ENCODE results near the gene MBOAT2. TPM values are rescaled to one million over a fixed set of nuclear protein-coding genes. Genes with fewer than 3 reads are reported as not detected.
A peak's percentile ranks its signal among the peaks of the same experiment; 100 is the strongest.

Gene MBOAT2
- polyA plus RNA-seq, 1 experiment, result 18.1 TPM

GRCh38 chr2:9006368-9006767 is 2.9 kb upstream of the MBOAT2 start:
- no peaks in the 10 kb centered on the region for H3K27me3 ChIP-seq (ENCODE audit: control insufficient read depth, insufficient read depth, low read length)
- DNase-seq (ENCODE audit: low read depth), result no peak
- CTCF ChIA-PET, result interaction anchor here (1.0 to 1.7 kb wide), 2 partner anchors 133 kb away, joined by 3 to 4 read pairs; no protein-coding TSS in a partner anchor
- H3K36me3 ChIP-seq (ENCODE audit: control insufficient read depth, insufficient read depth, low read length), result no peaks in the 10 kb centered on the region
- H3K4me3 ChIP-seq (ENCODE audit: low read depth, low read length), result no peak overlapping the region
- POLR2A ChIA-PET, result no interaction called here
- TF ChIP-seq, protein P1, sequence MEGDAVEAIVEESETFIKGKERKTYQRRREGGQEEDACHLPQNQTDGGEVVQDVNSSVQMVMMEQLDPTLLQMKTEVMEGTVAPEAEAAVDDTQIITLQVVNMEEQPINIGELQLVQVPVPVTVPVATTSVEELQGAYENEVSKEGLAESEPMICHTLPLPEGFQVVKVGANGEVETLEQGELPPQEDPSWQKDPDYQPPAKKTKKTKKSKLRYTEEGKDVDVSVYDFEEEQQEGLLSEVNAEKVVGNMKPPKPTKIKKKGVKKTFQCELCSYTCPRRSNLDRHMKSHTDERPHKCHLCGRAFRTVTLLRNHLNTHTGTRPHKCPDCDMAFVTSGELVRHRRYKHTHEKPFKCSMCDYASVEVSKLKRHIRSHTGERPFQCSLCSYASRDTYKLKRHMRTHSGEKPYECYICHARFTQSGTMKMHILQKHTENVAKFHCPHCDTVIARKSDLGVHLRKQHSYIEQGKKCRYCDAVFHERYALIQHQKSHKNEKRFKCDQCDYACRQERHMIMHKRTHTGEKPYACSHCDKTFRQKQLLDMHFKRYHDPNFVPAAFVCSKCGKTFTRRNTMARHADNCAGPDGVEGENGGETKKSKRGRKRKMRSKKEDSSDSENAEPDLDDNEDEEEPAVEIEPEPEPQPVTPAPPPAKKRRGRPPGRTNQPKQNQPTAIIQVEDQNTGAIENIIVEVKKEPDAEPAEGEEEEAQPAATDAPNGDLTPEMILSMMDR (IDR thresholded peaks at IDR 0.05; ENCODE audit: insufficient read depth, low read depth, low read length), result no peak

DNA sequence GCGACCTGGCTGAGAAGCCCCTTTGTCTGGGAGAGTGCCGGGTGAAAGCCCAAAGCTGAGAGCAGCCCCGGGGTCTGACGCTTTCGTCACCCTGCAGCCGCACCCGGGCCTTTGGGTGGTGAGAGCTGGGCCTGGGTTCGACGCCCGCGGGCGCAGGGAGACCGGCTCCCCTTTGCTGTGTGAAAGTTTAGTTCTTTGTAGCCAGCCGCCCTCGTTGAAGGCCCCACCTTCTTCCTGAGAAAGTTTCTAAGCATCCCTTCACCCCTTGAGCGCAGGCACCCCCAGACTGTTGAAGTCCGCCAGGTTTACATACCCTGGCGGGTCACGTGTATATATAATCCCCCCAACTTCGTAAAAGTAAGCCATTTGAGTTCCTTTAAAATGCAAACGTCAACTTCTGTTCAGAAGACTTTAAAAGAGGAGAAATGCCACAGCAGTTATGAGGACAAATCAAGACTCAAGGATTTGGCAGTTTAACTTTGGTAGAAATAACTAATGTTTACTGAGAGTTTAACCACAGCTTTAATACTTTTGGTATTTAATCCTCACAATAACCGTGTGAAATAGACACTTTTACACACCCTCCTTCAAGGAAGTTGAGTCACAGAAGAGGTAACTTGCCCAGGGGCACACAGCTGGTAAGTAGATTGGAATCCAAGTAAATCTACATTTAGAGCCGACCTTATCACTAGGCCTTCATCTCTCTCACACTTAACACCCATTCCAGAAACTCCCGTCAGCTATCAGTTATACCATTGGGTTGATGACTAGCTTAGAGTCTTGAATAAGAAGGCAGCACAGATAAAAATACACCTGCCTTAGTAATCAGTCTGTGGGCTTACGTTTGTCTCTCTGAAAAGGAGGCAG is 1.1 kb upstream of the MBOAT2 start:
- Histone ChIP-seq H3K36me3 (ENCODE audit: control insufficient read depth, insufficient read depth, low read length) (no peaks in the 10 kb centered on the region), H3K4me3 (ENCODE audit: low read depth, low read length) (peak overlapping the region; percentile 82), H3K27me3 (ENCODE audit: control insufficient read depth, insufficient read depth, low read length) (no peaks in the 10 kb centered on the region)
- DNase-seq (ENCODE audit: low read depth), result no peak
- ChIA-PET CTCF (interaction anchor here (1.7 kb wide), 1 partner anchor 12 kb away, joined by 4 read pairs; no protein-coding TSS in a partner anchor), POLR2A (no interaction called here)
- TF ChIP-seq, protein P1 (IDR thresholded peaks at IDR 0.05; ENCODE audit: insufficient read depth, low read depth, low read length), result no peak

DNA sequence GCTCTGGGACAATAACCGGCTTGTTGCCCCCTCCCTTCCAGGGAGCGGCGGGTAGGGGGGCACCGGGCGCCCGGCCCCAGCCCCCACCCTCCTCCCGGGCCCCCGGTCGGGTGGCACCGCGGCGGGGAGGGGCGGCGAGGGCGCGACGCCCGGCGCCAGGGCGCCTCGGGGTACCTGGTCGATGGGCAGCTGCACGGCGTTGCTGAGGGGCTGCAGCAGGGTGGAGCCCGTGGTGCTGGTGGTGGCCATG is 193 bp downstream of the MBOAT2 start:
- H3K27me3 ChIP-seq (ENCODE audit: control insufficient read depth, insufficient read depth, low read length), result no peaks in the 10 kb centered on the region
- TF ChIP-seq, protein P1 (IDR thresholded peaks at IDR 0.05; ENCODE audit: insufficient read depth, low read depth, low read length), result no peak
- no peaks in the 10 kb centered on the region for H3K36me3 ChIP-seq (ENCODE audit: control insufficient read depth, insufficient read depth, low read length)
- CTCF ChIA-PET, result interaction anchor here (0.6 kb wide), 1 partner anchor 16 kb away, joined by 4 read pairs; no protein-coding TSS in a partner anchor
- no peak for DNase-seq (ENCODE audit: low read depth)
- H3K4me3 ChIP-seq (ENCODE audit: low read depth, low read length), result peak overlapping the region; percentile 82
- POLR2A ChIA-PET, result no interaction called here

GRCh38 chr2:9002637-9003365 is 683 bp downstream of the MBOAT2 start:
- DNase-seq (ENCODE audit: low read depth), result no peak
- H3K27me3 ChIP-seq (ENCODE audit: control insufficient read depth, insufficient read depth, low read length), result no peaks in the 10 kb centered on the region
- H3K4me3 ChIP-seq (ENCODE audit: low read depth, low read length), result peak overlapping the region; percentile 82
- CTCF ChIA-PET, result no interaction called here
- TF ChIP-seq, protein P1 (IDR thresholded peaks at IDR 0.05; ENCODE audit: insufficient read depth, low read depth, low read length), result no peak
- POLR2A ChIA-PET, result interaction anchor here (0.6 kb wide), 1 partner anchor 69 kb away, joined by 4 read pairs; no protein-coding TSS in a partner anchor
- no peaks in the 10 kb centered on the region for H3K36me3 ChIP-seq (ENCODE audit: control insufficient read depth, insufficient read depth, low read length)

GRCh38 chr2:9002313-9002636 is 1.2 kb downstream of the MBOAT2 start:
- TF ChIP-seq, protein P1 (IDR thresholded peaks at IDR 0.05; ENCODE audit: insufficient read depth, low read depth, low read length), result no peak
- no peaks in the 10 kb centered on the region for H3K27me3 ChIP-seq (ENCODE audit: control insufficient read depth, insufficient read depth, low read length)
- peak overlapping the region; percentile 82; the same call in 1 of the 2 replicates for H3K4me3 ChIP-seq (ENCODE audit: low read depth, low read length)
- no peaks in the 10 kb centered on the region for H3K36me3 ChIP-seq (ENCODE audit: control insufficient read depth, insufficient read depth, low read length)
- DNase-seq (ENCODE audit: low read depth), result no peak
- POLR2A ChIA-PET, result interaction anchor here (0.6 kb wide), 1 partner anchor 69 kb away, joined by 4 read pairs; no protein-coding TSS in a partner anchor
- CTCF ChIA-PET, result no interaction called here
